Body of pancreas (tissue), 4 donors: Measurements from ENCODE around the gene ST6GALNAC3.

Source experiments
- POLR2A ChIP-seq, 3 donors: fragments of 450-650 bp; IDR thresholded peaks; one replicate each; pipeline ENCODE4 v1.6.1; 2016; ENCODE audit warnings: antibody characterized with exemption in 3 of 3, mild to moderate bottlenecking in 2 of 3
- TF ChIP-seq, protein P1 (sequence below), 7 experiments: fragments of 450-650 bp in 4 of 7; fragments of 200-600 bp in 3 of 7; sonication (generic) in 3 of 7; IDR thresholded peaks; one replicate each; pipeline ENCODE4 v1.5.1; 2016 to 2019; ENCODE audit warnings: antibody characterized with exemption in 7 of 7

DNA sequence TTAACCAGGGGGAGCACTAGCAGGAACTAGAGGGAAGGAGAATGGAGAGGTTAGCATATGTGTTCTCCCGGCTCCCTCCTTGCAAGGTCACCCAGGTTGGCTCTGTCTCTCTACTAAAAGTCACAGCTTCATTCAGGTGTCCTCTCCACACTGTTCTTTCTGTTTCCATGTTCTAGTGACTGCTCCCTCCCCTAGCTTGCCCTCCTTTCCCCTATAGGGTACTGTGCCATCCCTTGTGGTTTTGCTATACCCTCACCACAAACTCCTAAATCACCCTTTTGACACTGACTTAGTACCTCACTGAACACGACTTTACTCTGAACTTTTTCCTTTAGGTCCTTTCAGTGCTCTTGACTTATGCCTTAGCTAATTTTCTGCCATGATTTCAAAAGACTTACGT is 389.3 kb downstream of the ST6GALNAC3 start:
- TF ChIP-seq POLR2A (IDR thresholded peaks at IDR 0.05): no peak
- TF ChIP-seq, protein P1, sequence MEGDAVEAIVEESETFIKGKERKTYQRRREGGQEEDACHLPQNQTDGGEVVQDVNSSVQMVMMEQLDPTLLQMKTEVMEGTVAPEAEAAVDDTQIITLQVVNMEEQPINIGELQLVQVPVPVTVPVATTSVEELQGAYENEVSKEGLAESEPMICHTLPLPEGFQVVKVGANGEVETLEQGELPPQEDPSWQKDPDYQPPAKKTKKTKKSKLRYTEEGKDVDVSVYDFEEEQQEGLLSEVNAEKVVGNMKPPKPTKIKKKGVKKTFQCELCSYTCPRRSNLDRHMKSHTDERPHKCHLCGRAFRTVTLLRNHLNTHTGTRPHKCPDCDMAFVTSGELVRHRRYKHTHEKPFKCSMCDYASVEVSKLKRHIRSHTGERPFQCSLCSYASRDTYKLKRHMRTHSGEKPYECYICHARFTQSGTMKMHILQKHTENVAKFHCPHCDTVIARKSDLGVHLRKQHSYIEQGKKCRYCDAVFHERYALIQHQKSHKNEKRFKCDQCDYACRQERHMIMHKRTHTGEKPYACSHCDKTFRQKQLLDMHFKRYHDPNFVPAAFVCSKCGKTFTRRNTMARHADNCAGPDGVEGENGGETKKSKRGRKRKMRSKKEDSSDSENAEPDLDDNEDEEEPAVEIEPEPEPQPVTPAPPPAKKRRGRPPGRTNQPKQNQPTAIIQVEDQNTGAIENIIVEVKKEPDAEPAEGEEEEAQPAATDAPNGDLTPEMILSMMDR (IDR thresholded peaks at IDR 0.05): no peak
